ENCODE results near the gene KLRF2. TPM values are rescaled to one million over a fixed set of nuclear protein-coding genes. Genes with fewer than 3 reads are reported as not detected.
A peak's percentile ranks its signal among the peaks of the same experiment; 100 is the strongest.
"Not testable (repeated sequence)": the region's sequence is repeated elsewhere in the genome, so short reads cannot be mapped to it uniquely, and the experiment has no call there.

Gene KLRF2
- total RNA-seq, 2 experiments from 2014 or later = not detected

DNA sequence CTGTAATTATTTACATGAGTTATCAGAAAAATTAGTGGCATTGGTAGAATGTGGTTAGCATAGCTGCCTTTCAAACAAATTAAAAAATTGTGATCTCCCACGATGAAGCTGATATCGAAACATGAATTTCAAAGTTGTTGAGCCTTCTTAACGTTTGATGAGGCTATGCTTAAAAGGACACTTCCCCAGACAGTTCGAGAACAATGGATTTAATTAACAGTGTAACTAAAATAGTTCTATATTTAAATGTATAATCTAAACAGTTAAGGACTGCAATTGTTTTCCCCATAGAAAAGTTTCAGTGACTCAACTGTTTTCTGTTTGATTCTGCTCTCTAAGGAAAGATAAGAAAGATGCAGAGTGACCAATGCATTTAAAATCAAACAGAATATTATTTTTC lies 13.8 kb upstream of the KLRF2 start:
- Mint-ChIP-seq H3K4me3 (peak overlapping the region; percentile 77), H3K9me3 (ENCODE audit: low read depth) (peaks cover 3% of the 10 kb centered on the region), H3K27me3 (no peaks in the 10 kb centered on the region), H3K4me1 (peaks cover 43% of the 10 kb centered on the region), H3K27ac (peak overlapping the region; percentile 89), H3K36me3 (ENCODE audit: low read depth) (peaks cover 24% of the 10 kb centered on the region)
- POLR2A ChIA-PET = interaction anchor here (0.7 to 3.6 kb wide), 4 partner anchors 107 to 220 kb away, joined by 3 to 12 read pairs (median 6); partner anchors contain the start of gene CD69
- DNase-seq = no peak
- intact Hi-C loops (cut with DNase I, micrococcal nuclease) = loop anchor here (5.0 to 10.0 kb wide), 10 partner anchors 55 to 855 kb away; partner anchors contain the start of genes CLEC2D (in 1 of the 2), GABARAPL1 (in 1 of the 2), MAGOHB (in 1 of the 2) and YBX3 (in 1 of the 2)
- CTCF ChIA-PET = interaction anchor here (0.7 to 3.9 kb wide), 14 partner anchors 9 to 125 kb away, joined by 3 to 25 read pairs (median 4); no protein-coding TSS in a partner anchor
- no peak for ATAC-seq

DNA sequence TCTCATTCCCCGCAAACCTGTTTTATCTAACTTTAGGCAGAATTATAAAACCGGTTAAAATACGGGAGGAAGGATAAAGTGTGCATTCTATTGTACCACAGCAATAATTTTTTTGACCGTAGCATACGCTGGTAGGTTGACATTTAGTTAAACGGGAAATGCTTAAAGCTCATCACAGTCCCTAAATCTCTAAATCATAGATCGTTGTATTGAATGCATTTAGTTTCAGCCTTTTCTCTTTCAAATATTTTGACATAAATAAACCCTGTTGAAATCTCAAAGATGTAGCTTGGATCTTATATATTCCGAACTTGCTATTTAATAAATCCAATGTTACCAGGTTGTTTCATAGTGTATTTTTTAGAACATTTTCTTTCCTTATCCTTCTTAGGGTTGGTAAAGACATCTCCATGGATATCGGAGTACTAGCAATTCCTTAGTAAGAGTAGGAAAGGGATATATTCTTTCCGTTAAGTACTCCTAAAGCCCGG lies 12.9 kb upstream of the KLRF2 start:
- intact Hi-C loops (cut with DNase I, micrococcal nuclease) = loop anchor here (2.0 to 10.0 kb wide), 15 partner anchors 54 to 854 kb away; partner anchors contain the start of genes CLEC2D (in 1 of the 2), GABARAPL1 (in 1 of the 2), MAGOHB (in 1 of the 2) and YBX3 (in 1 of the 2)
- Mint-ChIP-seq H3K9me3 (ENCODE audit: low read depth) (peaks cover 2% of the 10 kb centered on the region), H3K36me3 (ENCODE audit: low read depth) (peaks cover 16% of the 10 kb centered on the region), H3K4me1 (peaks cover 35% of the 10 kb centered on the region), H3K4me3 (peak overlapping the region; percentile 77), H3K27ac (peak overlapping the region; percentile 95), H3K27me3 (no peaks in the 10 kb centered on the region)
- ChIA-PET CTCF (interaction anchor here (0.7 to 3.9 kb wide), 13 partner anchors 10 to 494 kb away, joined by 3 to 25 read pairs (median 3); no protein-coding TSS in a partner anchor), POLR2A (interaction anchor here (2.2 to 3.6 kb wide), 2 partner anchors 107 to 110 kb away, joined by 10 to 12 read pairs; partner anchors contain the start of gene CD69)
- ATAC-seq (no peak), DNase-seq (no peak)

GRCh38 chr12:9868951-9869306 lies 12.4 kb upstream of the KLRF2 start:
- H3K36me3 Mint-ChIP-seq (ENCODE audit: low read depth) = peaks cover 11% of the 10 kb centered on the region
- ATAC-seq (no peak), DNase-seq (no peak)
- ChIA-PET POLR2A (interaction anchor here (0.6 to 3.6 kb wide), 2 partner anchors 110 to 200 kb away, joined by 7 to 12 read pairs; partner anchors contain the start of gene CLEC2D), CTCF (interaction anchor here (0.6 to 3.9 kb wide), 9 partner anchors 11 to 251 kb away, joined by 3 to 25 read pairs (median 4); no protein-coding TSS in a partner anchor)
- H3K4me1 Mint-ChIP-seq = peaks cover 29% of the 10 kb centered on the region
- H3K4me3 Mint-ChIP-seq = peak overlapping the region; percentile 77
- intact Hi-C loops (cut with DNase I, micrococcal nuclease) = loop anchor here (1.0 to 10.0 kb wide), 19 partner anchors 54 to 853 kb away; partner anchors contain the start of genes GABARAPL1 (in 2 of the 2), CLEC2D (in 1 of the 2), MAGOHB (in 1 of the 2) and YBX3 (in 1 of the 2)
- H3K27ac Mint-ChIP-seq = peak overlapping the region; percentile 95
- H3K9me3 Mint-ChIP-seq (ENCODE audit: low read depth) = peaks cover 2% of the 10 kb centered on the region
- no peaks in the 10 kb centered on the region for H3K27me3 Mint-ChIP-seq

GRCh38 chr12:9869307-9870161 lies 11.8 kb upstream of the KLRF2 start, which contains the start of gene CLEC2B:
TSS of gene CLEC2B (minus strand) at chr12:9869354.
- H3K4me3 Mint-ChIP-seq = peak within 1 kb of the TSS; percentile 77
- CTCF ChIA-PET = interaction anchor here (0.6 to 4.7 kb wide), 11 partner anchors 12 to 252 kb away, joined by 3 to 30 read pairs (median 5); no protein-coding TSS in a partner anchor
- peak; percentile 59 for DNase-seq

GRCh38 chr12:9870286-9870866 lies 10.9 kb upstream of the KLRF2 start:
- ATAC-seq (no peak), DNase-seq (peak; percentile 16)
- peaks cover 4% of the 10 kb centered on the region for H3K36me3 Mint-ChIP-seq (ENCODE audit: low read depth)
- H3K9me3 Mint-ChIP-seq (ENCODE audit: low read depth) = no peaks in the 10 kb centered on the region
- H3K4me1 Mint-ChIP-seq = peaks cover 20% of the 10 kb centered on the region
- peak overlapping the region; percentile 77 for H3K4me3 Mint-ChIP-seq
- H3K27ac Mint-ChIP-seq = peak overlapping the region; percentile 95
- intact Hi-C loops (cut with DNase I, micrococcal nuclease) = loop anchor here in 1 of 2 experiments (5.0 kb wide), 1 partner anchor 57 kb away; no protein-coding TSS in a partner anchor
- CTCF ChIA-PET = interaction anchor here (1.1 to 4.7 kb wide), 4 partner anchors 56 to 127 kb away, joined by 3 to 30 read pairs (median 6); no protein-coding TSS in a partner anchor
- no peaks in the 10 kb centered on the region for H3K27me3 Mint-ChIP-seq
- POLR2A ChIA-PET = no interaction called here

More at GRCh38 chr12:9869307-9870161, 11.8 kb upstream of the KLRF2 start, which contains the start of gene CLEC2B:
- Mint-ChIP-seq H3K27ac (peak within 1 kb of the TSS; percentile 95), H3K9me3 (ENCODE audit: low read depth) (no peaks in the 10 kb centered on the region), H3K36me3 (ENCODE audit: low read depth) (peaks cover 7% of the 10 kb centered on the region), H3K4me1 (peaks cover 23% of the 10 kb centered on the region), H3K27me3 (no peaks in the 10 kb centered on the region)
- POLR2A ChIA-PET = interaction anchor here (0.6 to 3.6 kb wide), 2 partner anchors 111 to 200 kb away, joined by 7 to 12 read pairs; partner anchors contain the start of gene CLEC2D
- intact Hi-C loops (cut with DNase I, micrococcal nuclease) = loop anchor here (1.0 to 10.0 kb wide), 19 partner anchors 55 to 853 kb away; partner anchors contain the start of genes GABARAPL1 (in 2 of the 2), CLEC2D (in 1 of the 2), MAGOHB (in 1 of the 2) and YBX3 (in 1 of the 2)
- ATAC-seq = peak; percentile 69

GRCh38 chr12:9872162-9872561 lies 9.1 kb upstream of the KLRF2 start:
- DNase-seq (no peak), ATAC-seq (peak; percentile 20)
- H3K36me3 Mint-ChIP-seq (ENCODE audit: low read depth) = no peaks in the 10 kb centered on the region
- H3K4me1 Mint-ChIP-seq = peaks cover 18% of the 10 kb centered on the region
- H3K9me3 Mint-ChIP-seq (ENCODE audit: low read depth) = no peaks in the 10 kb centered on the region
- ChIA-PET CTCF (interaction anchor here (0.7 to 4.7 kb wide), 4 partner anchors 14 to 122 kb away, joined by 3 to 30 read pairs (median 4); no protein-coding TSS in a partner anchor), POLR2A (no interaction called here)
- no peak overlapping the region for H3K4me3 Mint-ChIP-seq
- intact Hi-C loops (cut with DNase I, micrococcal nuclease) = loop anchor here in 1 of 2 experiments (5.0 kb wide), 1 partner anchor 55 kb away; no protein-coding TSS in a partner anchor
- H3K27ac Mint-ChIP-seq = no peak overlapping the region
- no peaks in the 10 kb centered on the region for H3K27me3 Mint-ChIP-seq

DNA sequence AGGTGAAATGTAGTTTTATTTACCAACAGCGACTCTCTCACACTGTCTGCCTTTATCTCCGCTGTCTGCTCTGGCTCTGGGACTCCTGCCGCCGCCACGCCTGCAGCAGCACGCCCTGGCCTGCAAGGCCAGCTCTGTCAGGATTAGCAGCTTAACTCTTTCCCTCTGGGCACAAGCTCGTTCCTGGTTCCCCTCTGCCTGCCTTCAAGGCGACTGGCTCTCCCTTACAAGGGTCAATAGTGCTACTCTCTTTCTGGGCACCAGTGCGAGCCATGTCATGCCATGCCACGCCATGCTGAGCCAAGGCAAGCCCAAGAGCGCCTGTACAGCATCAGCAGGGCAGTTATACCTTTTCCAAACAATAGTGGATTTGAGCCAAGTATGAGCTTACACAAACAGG lies 8.5 kb upstream of the KLRF2 start:
- H3K27ac Mint-ChIP-seq = no peak overlapping the region
- H3K4me1 Mint-ChIP-seq = peaks cover 18% of the 10 kb centered on the region
- H3K9me3 Mint-ChIP-seq (ENCODE audit: low read depth) = no peaks in the 10 kb centered on the region
- intact Hi-C loops (cut with DNase I, micrococcal nuclease) = loop anchor here in 1 of 2 experiments (5.0 kb wide), 1 partner anchor 55 kb away; no protein-coding TSS in a partner anchor
- no peak for ATAC-seq
- ChIA-PET POLR2A (no interaction called here), CTCF (interaction anchor here (1.0 to 4.7 kb wide), 4 partner anchors 51 to 124 kb away, joined by 3 to 30 read pairs (median 3); no protein-coding TSS in a partner anchor)
- no peaks in the 10 kb centered on the region for H3K27me3 Mint-ChIP-seq
- DNase-seq = no peak
- no peaks in the 10 kb centered on the region for H3K36me3 Mint-ChIP-seq (ENCODE audit: low read depth)
- H3K4me3 Mint-ChIP-seq = no peak overlapping the region

DNA sequence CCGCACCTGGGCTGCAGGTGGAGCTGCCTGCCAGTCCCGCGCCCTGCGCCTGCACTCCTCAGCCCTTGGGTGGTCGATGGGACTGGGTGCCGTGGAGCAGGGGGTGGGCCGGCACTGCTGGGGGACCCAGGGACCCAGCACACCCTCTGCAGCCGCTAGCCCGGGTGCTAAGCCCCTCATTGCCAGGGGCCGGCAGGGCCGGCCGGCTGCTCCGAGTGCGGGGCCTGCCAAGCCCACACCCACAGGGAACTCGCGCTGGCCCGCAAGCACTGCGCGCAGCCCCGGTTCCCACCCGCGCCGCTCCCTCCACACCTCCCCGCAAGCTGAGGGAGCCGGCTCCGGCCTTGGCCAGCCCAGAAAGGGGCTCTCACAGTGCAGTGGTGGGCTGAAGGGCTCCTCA lies 5.2 kb upstream of the KLRF2 start:
- CTCF ChIA-PET = interaction anchor here (1.0 kb wide), 1 partner anchor 51 kb away, joined by 3 read pairs; no protein-coding TSS in a partner anchor
- H3K27me3 Mint-ChIP-seq; H3K9me3 Mint-ChIP-seq (ENCODE audit: low read depth); POLR2A ChIA-PET; H3K27ac Mint-ChIP-seq; H3K4me3 Mint-ChIP-seq; ATAC-seq; H3K36me3 Mint-ChIP-seq (ENCODE audit: low read depth); DNase-seq; intact Hi-C loops (cut with DNase I, micrococcal nuclease): not testable (repeated sequence)
- peaks cover 11% of the 10 kb centered on the region for H3K4me1 Mint-ChIP-seq

- no peaks in the 10 kb centered on the region for H3K9me3 Mint-ChIP-seq (ENCODE audit: low read depth)
- intact Hi-C loops (cut with DNase I, micrococcal nuclease) = loop anchor here in 1 of 2 experiments (1.0 kb wide), 1 partner anchor 14 kb away; no protein-coding TSS in a partner anchor
- H3K36me3 Mint-ChIP-seq (ENCODE audit: low read depth) = no peaks in the 10 kb centered on the region
- ChIA-PET CTCF (interaction anchor here (1.0 kb wide), 1 partner anchor 41 kb away, joined by 4 read pairs; no protein-coding TSS in a partner anchor), POLR2A (no interaction called here)
- no peak for DNase-seq
- no peaks in the 10 kb centered on the region for H3K27me3 Mint-ChIP-seq
- peaks cover 5% of the 10 kb centered on the region for H3K4me1 Mint-ChIP-seq
- no peak for ATAC-seq
- H3K4me3 Mint-ChIP-seq = no peak overlapping the region
- no peak overlapping the region for H3K27ac Mint-ChIP-seq
Measured at GRCh38 chr12:9880532-9881078, 684 bp upstream of the KLRF2 start.

DNA sequence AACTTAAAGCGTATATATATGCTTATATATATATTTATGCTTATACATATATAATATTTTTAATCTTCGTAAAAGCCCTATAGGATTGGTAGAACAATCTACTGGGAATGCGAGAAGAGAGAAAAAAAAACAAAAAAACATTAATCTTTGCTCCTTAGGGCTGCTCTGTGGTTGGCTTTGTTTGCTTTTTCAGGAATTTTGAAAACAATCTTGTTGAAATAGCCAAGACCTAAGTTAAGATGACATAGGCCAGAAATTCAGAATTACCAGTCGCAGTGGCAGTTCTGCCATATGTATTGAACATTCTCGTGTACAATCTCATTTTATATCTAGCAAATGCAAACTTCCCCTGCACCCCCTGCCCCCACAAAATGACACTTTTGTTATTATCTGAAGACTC lies 699 bp downstream of the KLRF2 start:
- no peaks in the 10 kb centered on the region for H3K27me3 Mint-ChIP-seq
- ChIA-PET POLR2A (no interaction called here), CTCF (no interaction called here)
- intact Hi-C loops (cut with DNase I, micrococcal nuclease) = no loop called here
- no peak overlapping the region for H3K4me3 Mint-ChIP-seq
- H3K27ac Mint-ChIP-seq = no peak overlapping the region
- H3K36me3 Mint-ChIP-seq (ENCODE audit: low read depth) = no peaks in the 10 kb centered on the region
- peaks cover 5% of the 10 kb centered on the region for H3K4me1 Mint-ChIP-seq
- DNase-seq = no peak
- ATAC-seq = no peak
- H3K9me3 Mint-ChIP-seq (ENCODE audit: low read depth) = no peaks in the 10 kb centered on the region
